CD4-positive, alpha-beta T cell treated with Interleukin-1 beta for 1 hour (primary cell): ENCODE measurements around the gene RMND5B.
"Not testable (repeated sequence)": the region's sequence is repeated elsewhere in the genome, so short reads cannot be mapped to it uniquely, and the experiment has no call there.

Experiments
- DNase-seq, 2 donors: peaks; one replicate each; pipeline ENCODE4 v3.0.0-alpha.2; 2020 to 2022

RMND5B gene

GRCh38 chr5:178130576-178131445 is at the start of gene RMND5B:
Gene RMND5B, plus strand, starts transcription at chr5:178131014. Its CDS starts 7,106 bp downstream, at chr5:178138120.
- DNase-seq: peak; percentile 87

GRCh38 chr5:178081571-178082243 is 49.1 kb upstream of the RMND5B start:
- no peak for DNase-seq

GRCh38 chr5:178083922-178084321 is 46.9 kb upstream of the RMND5B start:
- DNase-seq: no peak

GRCh38 chr5:178085316-178085715 is 45.5 kb upstream of the RMND5B start:
- DNase-seq: no peak

GRCh38 chr5:178086266-178086665 is 44.5 kb upstream of the RMND5B start:
- DNase-seq: no peak

GRCh38 chr5:178087199-178087598 is 43.6 kb upstream of the RMND5B start:
- DNase-seq: not testable (repeated sequence)

- no peak for DNase-seq
These were observed 40.0 kb upstream of the RMND5B start for GRCh38 chr5:178090856-178091255.

GRCh38 chr5:178093134-178093533 is 37.7 kb upstream of the RMND5B start:
- DNase-seq: no peak

- DNase-seq: no peak
These were observed 36.5 kb upstream of the RMND5B start for GRCh38 chr5:178094345-178094744.

GRCh38 chr5:178098685-178099084 is 32.1 kb upstream of the RMND5B start:
- DNase-seq: no peak

GRCh38 chr5:178103612-178104011 is 27.2 kb upstream of the RMND5B start:
- no peak for DNase-seq

GRCh38 chr5:178104492-178104891 is 26.3 kb upstream of the RMND5B start:
- no peak for DNase-seq

- DNase-seq: no peak
These were observed 24.7 kb upstream of the RMND5B start for GRCh38 chr5:178106086-178106485.

- no peak for DNase-seq
These were observed 24.1 kb upstream of the RMND5B start for GRCh38 chr5:178106556-178107239.

- DNase-seq: no peak
These were observed 23.0 kb upstream of the RMND5B start for GRCh38 chr5:178107756-178108310.

- no peak for DNase-seq
These were observed 22.4 kb upstream of the RMND5B start for GRCh38 chr5:178108446-178108845.

GRCh38 chr5:178108966-178109365 is 21.8 kb upstream of the RMND5B start:
- peak in 1 of 2 donors; percentile 45 for DNase-seq

- DNase-seq: no peak
These were observed 20.3 kb upstream of the RMND5B start for GRCh38 chr5:178110511-178110910.

GRCh38 chr5:178111925-178112324 is 18.9 kb upstream of the RMND5B start:
- no peak for DNase-seq

- DNase-seq: no peak
These were observed 18.3 kb upstream of the RMND5B start for GRCh38 chr5:178112545-178112944.

- peak; percentile 84 to 85 for DNase-seq
These were observed 17.6 kb upstream of the RMND5B start, which contains the start of gene N4BP3 for GRCh38 chr5:178113141-178113787. Gene N4BP3, plus strand, starts transcription at chr5:178113532. Its CDS starts 6,052 bp downstream, at chr5:178119584.

- DNase-seq: no peak
These were observed 16.9 kb upstream of the RMND5B start for GRCh38 chr5:178113841-178114324.
